Mesenchymal stem cell (in vitro differentiated cells and primary cell): Measurements from ENCODE around the gene TGFBR2.

Experiments
- DNase-seq: peaks from one replicate; pipeline ENCODE4 v3.0.0-alpha.2; 2013
- H2AFZ ChIP-seq: one replicate; pipeline ENCODE4 v1.6.1; 2013; ENCODE audit warnings: low read depth, mild to moderate bottlenecking, control low read depth, inconsistent platforms, low read length, moderate library complexity
- H2AK5ac ChIP-seq: 2 replicates; pipeline ENCODE4 v1.6.1; 2013; ENCODE audit warnings: low read length, moderate library complexity, mild to moderate bottlenecking, inconsistent platforms; ENCODE audit not compliant: severe bottlenecking
- H2BK120ac ChIP-seq: one replicate; pipeline ENCODE4 v1.6.1; 2013; ENCODE audit warnings: low read depth, mild to moderate bottlenecking, inconsistent platforms, low read length, moderate library complexity
- H2BK12ac ChIP-seq, 2 experiments: one replicate each; pipeline ENCODE4 v1.6.1; 2013; ENCODE audit warnings: inconsistent platforms in 2 of 2, low read length in 2 of 2, mild to moderate bottlenecking in 2 of 2, moderate library complexity in 2 of 2, control low read depth in 1 of 2
- H2BK15ac ChIP-seq: one replicate; pipeline ENCODE4 v1.6.1; 2013; ENCODE audit warnings: mild to moderate bottlenecking, low read depth, inconsistent platforms; ENCODE audit not compliant: poor library complexity, severe bottlenecking
- H2BK5ac ChIP-seq: 2 replicates; pipeline ENCODE4 v1.6.1; 2013; ENCODE audit warnings: low read depth, mild to moderate bottlenecking, low read length, control low read depth, inconsistent platforms; ENCODE audit not compliant: poor library complexity, severe bottlenecking
- H3K14ac ChIP-seq, 2 experiments: one replicate each; pipeline ENCODE4 v1.6.1; 2013; ENCODE audit warnings: inconsistent platforms in 2 of 2, low read length in 2 of 2, control low read depth in 1 of 2, mild to moderate bottlenecking in 1 of 2, moderate library complexity in 1 of 2
- H3K18ac ChIP-seq, 2 experiments: one replicate each; pipeline ENCODE4 v1.6.1; 2013; ENCODE audit warnings: inconsistent platforms in 2 of 2, low read length in 2 of 2, control low read depth in 1 of 2, low read depth in 1 of 2, mild to moderate bottlenecking in 1 of 2
- H3K23ac ChIP-seq, 2 experiments: one replicate each; pipeline ENCODE4 v1.6.1; 2013; ENCODE audit warnings: inconsistent platforms in 2 of 2, low read length in 2 of 2, mild to moderate bottlenecking in 2 of 2, moderate library complexity in 2 of 2, control low read depth in 1 of 2
- H3K27ac ChIP-seq: 2 replicates; pipeline ENCODE4 v1.5.1; 2013; ENCODE audit warnings: mild to moderate bottlenecking, moderate library complexity, low read length, control low read depth, inconsistent platforms; ENCODE audit not compliant: poor library complexity, severe bottlenecking
- H3K27me3 ChIP-seq, 2 experiments: 2 replicates each; pipeline versions ENCODE4 v1.6.1 to v1.7.0; 2013; ENCODE audit warnings: low read length in 2 of 2, mild to moderate bottlenecking in 2 of 2, moderate library complexity in 2 of 2, control low read depth in 1 of 2, inconsistent platforms in 1 of 2; ENCODE audit not compliant: control insufficient read depth in 1 of 2, insufficient read depth in 1 of 2
- H3K36me3 ChIP-seq, 2 experiments: 2 replicates each; pipeline versions ENCODE4 v1.6.1 to v1.7.0; 2013; ENCODE audit warnings: low read length in 2 of 2, control low read depth in 1 of 2, inconsistent platforms in 1 of 2, low read depth in 1 of 2, mild to moderate bottlenecking in 1 of 2; ENCODE audit not compliant: insufficient read depth in 2 of 2, control insufficient read depth in 1 of 2
- H3K4ac ChIP-seq, 2 experiments: one replicate each; pipeline ENCODE4 v1.6.1; 2013; ENCODE audit warnings: inconsistent platforms in 2 of 2, low read length in 2 of 2, mild to moderate bottlenecking in 2 of 2, moderate library complexity in 2 of 2, control low read depth in 1 of 2, low read depth in 1 of 2
- H3K4me1 ChIP-seq: 2 replicates; pipeline ENCODE4 v1.6.1; 2013; ENCODE audit warnings: low read depth, low read length, control low read depth; ENCODE audit not compliant: control insufficient read depth, insufficient read depth
- H3K4me2 ChIP-seq: 2 replicates; pipeline ENCODE4 v1.6.1; 2013; ENCODE audit warnings: low read length, mild to moderate bottlenecking, inconsistent platforms; ENCODE audit not compliant: poor library complexity, severe bottlenecking
- H3K4me3 ChIP-seq, 2 experiments: 2 replicates each; pipeline versions ENCODE4 v1.5.1 to v1.7.0; 2013; ENCODE audit warnings: low read length in 2 of 2, mild to moderate bottlenecking in 2 of 2, control low read depth in 1 of 2, low read depth in 1 of 2; ENCODE audit not compliant: insufficient read depth in 1 of 2
- H3K79me1 ChIP-seq: replicated peaks from 2 replicates; pipeline ENCODE4 v1.6.1; 2013; ENCODE audit warnings: mild to moderate bottlenecking, control low read depth, low read length, inconsistent platforms; ENCODE audit not compliant: poor library complexity, severe bottlenecking
- H3K9ac ChIP-seq: 2 replicates; pipeline ENCODE4 v1.7.0; 2013; ENCODE audit warnings: mild to moderate bottlenecking, low read length, moderate library complexity
- H3K9me3 ChIP-seq: 2 replicates; pipeline ENCODE4 v1.7.0; 2013; ENCODE audit warnings: mild to moderate bottlenecking, low read length; ENCODE audit not compliant: control insufficient read depth
- H4K8ac ChIP-seq: one replicate; pipeline ENCODE4 v1.6.1; 2013; ENCODE audit warnings: inconsistent platforms, mild to moderate bottlenecking, low read length, moderate library complexity
- H4K91ac ChIP-seq: one replicate; pipeline ENCODE4 v1.6.1; 2013; ENCODE audit warnings: mild to moderate bottlenecking, low read length, inconsistent platforms
- WGBS: methylation state at CpG from one replicate; pipeline ENCODE4 v1.1.7; 2013; ENCODE audit warnings: mixed read lengths; 5-methylcytosine and 5-hydroxymethylcytosine counted together

Gene TGFBR2

DNA sequence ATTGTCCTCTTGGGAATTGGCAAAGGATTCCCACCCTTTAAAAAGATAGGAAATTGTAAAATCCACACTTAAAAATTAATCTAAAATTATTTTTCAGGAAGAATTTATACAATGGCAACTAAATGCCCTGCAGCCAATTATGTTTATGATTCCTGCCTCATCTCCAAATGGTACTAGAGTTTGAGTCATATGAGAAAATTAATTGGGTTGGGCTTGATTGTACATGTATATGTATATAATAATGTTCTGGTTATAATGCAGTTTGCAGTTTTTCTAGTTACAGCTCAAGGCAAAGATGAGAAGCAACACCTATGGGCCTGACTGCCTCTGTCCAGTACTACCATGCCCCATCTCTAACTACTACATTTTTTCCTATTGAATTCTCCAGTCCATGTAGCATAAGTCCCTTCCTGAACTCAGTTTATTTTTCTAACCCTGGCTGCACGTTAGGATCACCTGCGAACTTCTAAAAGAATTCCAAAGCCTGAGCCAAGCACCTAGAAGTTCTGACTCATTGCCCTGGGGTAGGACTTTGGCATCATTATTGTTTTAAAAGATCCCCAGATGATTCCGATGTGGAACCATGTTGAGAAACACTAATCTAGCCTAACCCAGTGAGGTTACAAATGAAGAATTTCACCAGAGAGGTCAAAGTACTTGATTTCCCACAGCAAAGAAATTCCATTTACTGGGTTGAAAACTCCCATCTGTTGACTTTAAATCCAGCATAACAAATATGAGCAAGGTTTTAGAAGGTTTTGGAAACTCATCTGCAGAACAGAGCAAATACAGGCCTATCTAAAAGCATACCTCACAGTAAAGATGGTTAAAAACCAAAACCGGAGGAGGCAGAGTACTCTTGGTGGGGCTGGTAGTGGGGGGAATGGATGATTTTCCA is 19.4 kb downstream of the TGFBR2 start:
- Histone ChIP-seq H2BK12ac (peak overlapping the region in 1 of 2 experiments; percentile 31), H3K4me2 (no peak overlapping the region), H3K9ac (peak overlapping the region; percentile 30), H3K4me3 (no peak overlapping the region), H4K8ac (no peak overlapping the region), H3K79me1 (peaks cover 7% of the 10 kb centered on the region), H2BK5ac (no peak overlapping the region), H2AFZ (no peak overlapping the region), H3K14ac (no peak overlapping the region), H3K18ac (peak overlapping the region in 1 of 2 experiments; percentile 46), H3K4me1 (peaks cover 6% of the 10 kb centered on the region), H3K27ac (peak overlapping the region; percentile 55), H4K91ac (no peak overlapping the region), H3K36me3 (peaks cover 4 to 82% of the 10 kb centered on the region in 2 experiments), H3K4ac (no peak overlapping the region), H3K23ac (no peak overlapping the region), H3K9me3 (no peaks in the 10 kb centered on the region), H3K27me3 (no peaks in the 10 kb centered on the region), H2BK120ac (no peak overlapping the region), H2AK5ac (peak overlapping the region; percentile 79), H2BK15ac (no peak overlapping the region)
- 60% methylated on average over 4 of the region's 4 CpGs for WGBS
- peak; percentile 83 for DNase-seq

DNA sequence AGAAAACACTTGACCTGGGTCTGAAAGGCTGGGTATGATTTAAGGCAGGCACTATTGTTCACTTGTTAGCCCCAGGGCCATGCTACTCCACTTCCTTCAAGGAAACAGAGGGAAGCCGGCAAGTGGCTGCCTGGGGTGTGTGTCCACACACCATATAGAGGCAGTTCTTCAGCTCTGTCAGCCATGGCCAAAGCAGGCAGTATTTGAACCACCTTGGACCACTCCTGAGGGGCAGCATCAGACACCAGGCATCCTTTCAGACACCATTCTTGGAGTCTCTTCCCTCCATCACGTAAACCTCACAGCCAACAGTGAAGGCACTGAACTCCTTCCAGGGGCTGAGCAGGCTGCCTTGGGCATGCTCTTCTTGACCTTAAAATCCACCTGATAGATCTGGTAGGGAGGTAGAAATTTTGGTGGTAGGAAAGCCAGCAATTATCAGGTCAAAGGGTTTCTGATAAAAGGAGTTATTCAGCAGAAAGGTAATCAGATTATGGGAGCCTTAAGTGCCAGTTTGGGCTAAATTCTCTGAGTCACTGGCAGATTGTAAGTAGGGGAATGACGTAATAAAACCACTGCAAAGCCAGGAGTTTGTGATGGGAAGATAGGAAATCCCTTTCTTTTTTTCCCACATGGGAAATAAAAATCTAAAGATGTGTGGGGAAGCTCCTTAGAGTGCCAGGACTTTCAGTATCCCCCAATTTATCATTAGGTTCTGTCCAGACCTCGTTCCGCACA is 20.2 kb downstream of the TGFBR2 start:
- Histone ChIP-seq H2BK15ac (peak overlapping the region; percentile 53), H3K9ac (peak overlapping the region; percentile 30), H3K4me1 (peaks cover 4% of the 10 kb centered on the region), H3K23ac (peak overlapping the region in 1 of 2 experiments; percentile 14), H2BK120ac (no peak overlapping the region), H3K27me3 (no peaks in the 10 kb centered on the region), H3K9me3 (no peaks in the 10 kb centered on the region), H2BK12ac (peak overlapping the region; percentile 31 to 37), H3K14ac (peak overlapping the region in 1 of 2 experiments; percentile 44), H3K27ac (peak overlapping the region; percentile 55), H3K4ac (peak overlapping the region in 1 of 2 experiments; percentile 54), H2AFZ (no peak overlapping the region), H2AK5ac (peak overlapping the region; percentile 79), H4K91ac (peak overlapping the region; percentile 54), H3K79me1 (peaks cover 9% of the 10 kb centered on the region), H2BK5ac (no peak overlapping the region), H3K18ac (peak overlapping the region; percentile 5 to 46), H4K8ac (peak overlapping the region; percentile 73), H3K4me2 (no peak overlapping the region), H3K36me3 (peaks cover 4 to 83% of the 10 kb centered on the region in 2 experiments), H3K4me3 (no peak overlapping the region)
- DNase-seq = peak; percentile 84
- 80% methylated on average over 2 of the region's 5 CpGs for WGBS

- H3K9ac ChIP-seq = no peak overlapping the region
- no peaks in the 10 kb centered on the region for H3K9me3 ChIP-seq
- DNase-seq = no peak
- H2AFZ ChIP-seq = no peak overlapping the region
- H3K14ac ChIP-seq = no peak overlapping the region
- H3K27me3 ChIP-seq = no peaks in the 10 kb centered on the region
- no peak overlapping the region for H3K27ac ChIP-seq
- no peak overlapping the region for H3K23ac ChIP-seq
- no peak overlapping the region for H4K8ac ChIP-seq
- peak overlapping the region; percentile 35 for H2AK5ac ChIP-seq
- no peak overlapping the region for H3K4me3 ChIP-seq
- 85% methylated on average over 4 of the region's 4 CpGs for WGBS
- no peak overlapping the region for H3K4me2 ChIP-seq
- peaks cover 4 to 83% of the 10 kb centered on the region in 2 experiments for H3K36me3 ChIP-seq
- no peak overlapping the region for H2BK12ac ChIP-seq
- no peak overlapping the region for H3K4ac ChIP-seq
- no peak overlapping the region for H2BK120ac ChIP-seq
- H3K18ac ChIP-seq = peak overlapping the region; percentile 6 to 55
- H2BK15ac ChIP-seq = peak overlapping the region; percentile 41
- no peak overlapping the region for H2BK5ac ChIP-seq
- no peak overlapping the region for H4K91ac ChIP-seq
- H3K4me1 ChIP-seq = peaks cover 6% of the 10 kb centered on the region
- peaks cover 9% of the 10 kb centered on the region for H3K79me1 ChIP-seq
These were observed 22.0 kb downstream of the TGFBR2 start for GRCh38 chr3:30628205-30628900.
